GM23248 (cell line): Measurements from ENCODE around the gene PCNA. TPM values are rescaled to one million over a fixed set of nuclear protein-coding genes. Genes with fewer than 3 reads are reported as not detected.
"Not testable (repeated sequence)": the region's sequence is repeated elsewhere in the genome, so short reads cannot be mapped to it uniquely, and the experiment has no call there.

Experiments
- DNase-seq: peaks from one replicate; pipeline ENCODE4 v3.0.0-alpha.2; 2015
- H2AFZ ChIP-seq: fragments of 200-600 bp; sonication (generic); 2 replicates; pipeline ENCODE4 v1.6.1; 2016; ENCODE audit warnings: antibody characterized with exemption
- H3F3A ChIP-seq: fragments of 200-600 bp; sonication (generic); 2 replicates; pipeline ENCODE4 v1.6.1; 2016; ENCODE audit warnings: mild to moderate bottlenecking, antibody characterized with exemption, mixed run types; ENCODE audit not compliant: insufficient read depth
- H3K27ac ChIP-seq: fragments of 200-600 bp; sonication (generic); 2 replicates; pipeline ENCODE4 v1.5.1; 2016; ENCODE audit warnings: mild to moderate bottlenecking
- H3K27me3 ChIP-seq: fragments of 200-600 bp; sonication (generic); replicated peaks from 2 replicates; pipeline ENCODE4 v1.6.1; 2016; ENCODE audit warnings: mild to moderate bottlenecking; ENCODE audit not compliant: insufficient read depth
- H3K36me3 ChIP-seq: fragments of 200-600 bp; sonication (generic); 2 replicates; pipeline ENCODE4 v1.6.1; 2016; ENCODE audit warnings: low read depth, mild to moderate bottlenecking
- H3K4me1 ChIP-seq: fragments of 200-600 bp; sonication (generic); 2 replicates; pipeline ENCODE4 v1.6.1; 2016; ENCODE audit warnings: mild to moderate bottlenecking; ENCODE audit not compliant: insufficient read depth
- H3K4me2 ChIP-seq: fragments of 200-600 bp; sonication (generic); one replicate; pipeline ENCODE4 v1.6.1; 2016; ENCODE audit warnings: mild to moderate bottlenecking; ENCODE audit not compliant: unreplicated experiment
- H3K4me3 ChIP-seq: fragments of 200-600 bp; sonication (generic); 2 replicates; pipeline ENCODE4 v1.5.1; 2016; ENCODE audit warnings: mild to moderate bottlenecking
- H3K79me2 ChIP-seq: fragments of 200-600 bp; sonication (generic); 2 replicates; pipeline ENCODE4 v1.6.1; 2016; ENCODE audit warnings: mild to moderate bottlenecking; ENCODE audit not compliant: insufficient read depth
- H3K9ac ChIP-seq: fragments of 200-600 bp; sonication (generic); 2 replicates; pipeline ENCODE4 v1.6.1; 2016; ENCODE audit warnings: mild to moderate bottlenecking
- H3K9me2 ChIP-seq: fragments of 200-600 bp; sonication (generic); 2 replicates; pipeline ENCODE4 v1.6.1; 2016; ENCODE audit warnings: mixed run types, mild to moderate bottlenecking, moderate library complexity; ENCODE audit not compliant: insufficient read depth
- H3K9me3 ChIP-seq: fragments of 200-600 bp; sonication (generic); one replicate; pipeline ENCODE4 v1.6.1; 2017; ENCODE audit warnings: low read depth
- H4K20me1 ChIP-seq: fragments of 200-600 bp; sonication (generic); 2 replicates; pipeline ENCODE4 v1.6.0; 2016; ENCODE audit not compliant: insufficient read depth
- EZH2 ChIP-seq: fragments of 200-600 bp; sonication (generic); IDR thresholded peaks from 2 replicates; pipeline ENCODE4 v1.6.1; 2018; ENCODE audit warnings: antibody characterized with exemption, mild to moderate bottlenecking; ENCODE audit not compliant: insufficient read depth, poor library complexity, severe bottlenecking
- EZH2phosphoT487 ChIP-seq: fragments of 200-600 bp; sonication (generic); IDR thresholded peaks from 2 replicates; pipeline ENCODE4 v1.6.1; 2018; ENCODE audit warnings: antibody characterized with exemption, moderate library complexity, mild to moderate bottlenecking, low read depth; ENCODE audit not compliant: insufficient read depth
- WGBS, 2 experiments: methylation state at CpG; one replicate each; pipeline ENCODE4 v1.1.6; 2015 to 2017; ENCODE audit warnings: low lambda C conversion rate in 2 of 2, low coverage in 1 of 2; ENCODE audit errors: missing lambda C conversion rate in 2 of 2; 5-methylcytosine and 5-hydroxymethylcytosine counted together
- in situ Hi-C: fragments of 300-500 bp; cut with MboI; formaldehyde crosslinking; loops from 2 replicates; pipeline ENCODE4 v1.15.0; 2020
- polyA plus RNA-seq: library from polyadenylated mRNA; unstranded; fragments of >200 nt; fragmentation: Nextera tagmentation; extraction: Ambion mirVana; gene quantifications from 2 replicates; pipeline ENCODE4 v1.2.1, GENCODE V29; 2016
- total RNA-seq: library from RNA; depleted of rRNA; stranded (reverse); fragments of >200 nt; shearing (Covaris generic); gene quantifications from 2 replicates; pipeline ENCODE4 v1.2.3, GENCODE V29; 2014

The PCNA gene
- total and polyA plus RNA-seq, 2 experiments from 2014 or later = 84.8 to 116 TPM

DNA sequence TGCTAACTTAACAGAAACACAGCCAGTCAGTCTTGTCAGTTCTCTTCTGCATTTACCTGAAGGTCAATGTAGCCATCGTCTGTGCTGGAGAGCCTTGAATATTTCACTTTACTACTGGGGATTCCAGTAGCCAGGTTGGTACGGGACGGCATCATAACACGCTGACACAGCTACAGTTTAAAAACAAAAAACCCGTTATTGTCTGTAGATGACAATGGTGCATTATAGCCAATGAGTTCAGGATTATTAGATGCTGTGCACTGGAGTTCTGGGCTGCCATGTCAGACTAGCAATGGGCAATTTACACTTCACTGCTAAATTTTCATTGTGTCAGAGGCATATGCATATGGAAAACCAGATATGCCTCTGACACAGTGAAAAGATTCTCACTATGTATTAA lies 10.5 kb downstream of the PCNA start:
- H3K4me2 ChIP-seq = no peak overlapping the region
- in situ Hi-C loops = loop anchor here (10.0 kb wide), 1 partner anchor 364 kb away; no protein-coding TSS in a partner anchor
- peaks cover 11% of the 10 kb centered on the region for H3F3A ChIP-seq
- no peaks in the 10 kb centered on the region for H3K27me3 ChIP-seq
- H4K20me1 ChIP-seq = no peaks in the 10 kb centered on the region
- peaks cover 5% of the 10 kb centered on the region for H3K4me1 ChIP-seq
- no peak overlapping the region for H3K4me3 ChIP-seq
- H2AFZ ChIP-seq = no peak overlapping the region
- H3K79me2 ChIP-seq = peaks cover 38% of the 10 kb centered on the region
- H3K36me3 ChIP-seq = peaks cover 29% of the 10 kb centered on the region
- H3K9me3 ChIP-seq = no peaks in the 10 kb centered on the region
- 75 to 76% methylated on average over 5 of the region's 5 CpGs for WGBS, 2 experiments
- DNase-seq = no peak
- no peak for TF ChIP-seq EZH2
- TF ChIP-seq EZH2phosphoT487 = no peak
- H3K9me2 ChIP-seq = no peaks in the 10 kb centered on the region
- H3K27ac ChIP-seq = no peak overlapping the region
- H3K9ac ChIP-seq = no peak overlapping the region

DNA sequence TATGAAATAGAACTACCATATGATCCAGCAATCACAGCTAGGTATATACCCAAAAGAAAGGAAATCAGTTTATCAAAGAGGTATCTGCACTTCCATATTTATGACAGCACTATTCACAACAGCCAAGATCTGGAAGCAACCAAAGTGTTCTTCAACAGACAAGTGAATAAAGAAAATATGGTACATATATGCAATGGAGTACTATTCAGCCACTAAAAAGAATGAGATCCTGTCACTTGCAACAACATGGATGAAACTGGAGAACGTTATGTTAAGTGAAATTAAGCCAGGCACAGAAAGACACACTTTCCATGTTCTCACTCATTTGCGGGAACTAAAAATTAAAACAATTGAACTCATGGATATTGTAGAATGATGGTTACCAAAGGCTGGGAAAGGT lies 15.3 kb downstream of the PCNA start:
- no peaks in the 10 kb centered on the region for H3K4me1 ChIP-seq
- H3K27ac ChIP-seq = no peak overlapping the region
- H3K4me3 ChIP-seq = no peak overlapping the region
- peaks cover 19% of the 10 kb centered on the region for H3F3A ChIP-seq
- H4K20me1 ChIP-seq = no peaks in the 10 kb centered on the region
- in situ Hi-C loops = loop anchor here (10.0 kb wide), 1 partner anchor 360 kb away; no protein-coding TSS in a partner anchor
- H3K79me2 ChIP-seq = peaks cover 21% of the 10 kb centered on the region
- H3K27me3 ChIP-seq = no peaks in the 10 kb centered on the region
- TF ChIP-seq EZH2phosphoT487 = no peak
- no peak for TF ChIP-seq EZH2
- DNase-seq = no peak
- no peak overlapping the region for H3K4me2 ChIP-seq
- H3K36me3 ChIP-seq = peaks cover 49% of the 10 kb centered on the region
- WGBS, 2 experiments = 93 to 97% methylated on average over 2 of the region's 2 CpGs
- no peaks in the 10 kb centered on the region for H3K9me3 ChIP-seq
- H3K9ac ChIP-seq = no peak overlapping the region
- no peak overlapping the region for H2AFZ ChIP-seq
- H3K9me2 ChIP-seq = no peaks in the 10 kb centered on the region

DNA sequence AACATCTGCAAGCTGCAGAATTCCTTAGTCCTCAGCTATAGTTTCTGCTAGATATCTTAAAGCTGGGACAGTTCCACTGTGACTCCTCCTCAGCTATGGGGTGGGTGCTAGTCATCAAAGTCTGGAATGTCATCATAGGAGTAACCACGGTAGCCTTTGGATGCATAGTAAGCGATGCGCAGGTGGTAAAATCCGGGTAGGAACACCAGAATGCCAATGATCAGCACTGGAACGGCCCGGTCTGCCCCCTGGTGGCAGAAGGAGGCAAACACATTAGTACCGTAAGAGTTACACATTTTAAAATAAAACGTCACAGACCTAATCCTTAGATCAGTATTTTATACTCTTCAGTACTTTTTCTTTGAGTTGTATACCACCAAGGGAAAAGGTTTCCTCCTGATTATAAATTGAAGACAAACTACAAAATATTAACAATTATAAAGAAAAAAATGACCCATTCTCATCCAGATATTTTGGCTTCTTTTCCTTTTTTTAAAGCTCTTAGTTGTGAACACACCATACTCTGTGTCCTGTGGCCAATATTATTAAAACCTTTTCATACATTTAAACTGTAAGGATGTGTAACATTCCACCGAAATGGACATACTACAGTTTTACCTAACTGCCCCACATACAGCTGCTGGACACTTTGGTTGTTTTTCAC lies 18.9 kb downstream of the PCNA start:
- 2 to 3% methylated on average over 9 of the region's 9 CpGs for WGBS, 2 experiments
- Histone ChIP-seq H3K36me3 (peaks cover 37% of the 10 kb centered on the region), H4K20me1 (no peaks in the 10 kb centered on the region), H3K9ac (no peak overlapping the region), H3K79me2 (peaks cover 23% of the 10 kb centered on the region), H3K27ac (peak overlapping the region; percentile 11; the same call in 1 of the 2 replicates), H3K4me2 (no peak overlapping the region), H3K4me1 (no peaks in the 10 kb centered on the region), H3K4me3 (no peak overlapping the region), H3F3A (peaks cover 19% of the 10 kb centered on the region), H3K9me3 (no peaks in the 10 kb centered on the region), H2AFZ (no peak overlapping the region), H3K27me3 (no peaks in the 10 kb centered on the region), H3K9me2 (no peaks in the 10 kb centered on the region)
- peak; percentile 79 for DNase-seq
- TF ChIP-seq EZH2phosphoT487 (no peak), EZH2 (no peak)
- in situ Hi-C loops = loop anchor here (10.0 kb wide), 1 partner anchor 356 kb away; no protein-coding TSS in a partner anchor

DNA sequence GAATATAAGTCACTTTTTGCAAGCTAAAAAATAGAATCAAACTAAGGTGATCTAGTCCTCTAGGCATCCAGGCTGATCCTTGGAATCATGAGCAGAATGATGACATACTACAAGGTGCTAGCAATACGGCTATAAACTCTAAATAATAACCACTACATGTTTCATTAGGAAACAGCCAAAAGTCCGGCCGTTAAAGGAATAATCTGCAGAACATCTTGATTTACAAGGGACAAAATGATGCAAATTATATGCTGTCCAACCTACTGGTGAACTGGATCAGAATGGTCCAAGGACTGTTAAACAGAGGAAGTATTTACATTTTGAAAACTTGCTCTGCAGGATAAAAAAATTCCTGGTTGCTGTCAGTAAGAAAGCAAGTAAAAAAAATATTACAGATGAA lies 19.8 kb downstream of the PCNA start:
- H3K27ac ChIP-seq, H3K9ac ChIP-seq, H3K4me2 ChIP-seq, H4K20me1 ChIP-seq, DNase-seq, H3K4me3 ChIP-seq, H2AFZ ChIP-seq, H3K4me1 ChIP-seq, H3K27me3 ChIP-seq, H3K9me3 ChIP-seq, H3K9me2 ChIP-seq: not testable (repeated sequence)
- H3K79me2 ChIP-seq = peaks cover 19% of the 10 kb centered on the region; the same call in 1 of the 2 replicates
- in situ Hi-C loops = loop anchor here (10.0 kb wide), 2 partner anchors 135 to 355 kb away; no protein-coding TSS in a partner anchor
- H3K36me3 ChIP-seq = peaks cover 37% of the 10 kb centered on the region
- 98 to 100% methylated on average over 3 of the region's 3 CpGs for WGBS, 2 experiments
- H3F3A ChIP-seq = peaks cover 19% of the 10 kb centered on the region

DNA sequence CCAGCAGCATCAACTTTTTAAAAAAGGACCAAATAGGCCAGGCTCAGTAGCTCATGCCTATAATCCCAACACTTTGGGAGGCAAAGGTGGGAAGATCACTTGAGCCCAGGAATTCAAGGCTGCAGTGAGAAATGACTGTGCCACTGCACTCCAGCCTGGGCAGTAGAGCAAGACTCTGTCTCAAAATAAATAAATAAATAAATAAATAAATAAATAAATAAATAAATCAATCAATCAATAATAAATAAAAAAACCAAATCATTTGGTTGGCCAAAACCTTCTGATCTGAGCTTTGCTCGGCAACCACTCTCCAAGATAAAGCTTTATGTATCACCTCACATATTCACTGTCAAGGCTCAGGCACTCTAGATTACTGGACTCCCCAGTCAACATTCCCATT lies 20.7 kb downstream of the PCNA start:
- in situ Hi-C loops = loop anchor here (10.0 kb wide), 1 partner anchor 134 kb away; no protein-coding TSS in a partner anchor
- H3K27ac ChIP-seq, H2AFZ ChIP-seq, H3K9me2 ChIP-seq, H4K20me1 ChIP-seq, H3K4me3 ChIP-seq, H3K27me3 ChIP-seq, H3K4me2 ChIP-seq, DNase-seq, H3K9me3 ChIP-seq, H3K9ac ChIP-seq, H3K4me1 ChIP-seq: not testable (repeated sequence)
- Histone ChIP-seq H3K79me2 (peaks cover 15% of the 10 kb centered on the region; the same call in 1 of the 2 replicates), H3K36me3 (peaks cover 30% of the 10 kb centered on the region), H3F3A (peaks cover 19% of the 10 kb centered on the region)
- WGBS, 2 experiments = 96 to 97% methylated on average over 1 of the region's 1 CpG
